NCI-H187 treated with DMSO at 0.1 percent for 48 hours (cell line): Measurements from ENCODE around the gene SERPINA9.

ENCODE experiments used
- DNase-seq: peaks from one replicate; lab custom pipeline; 2025; lab: John Stamatoyannopoulos, UW

SERPINA9 gene

GRCh38 chr14:94462219-94462551, 13.8 kb downstream of the SERPINA9 start:
- no peak for DNase-seq

GRCh38 chr14:94461526-94462218, 14.3 kb downstream of the SERPINA9 start:
- DNase-seq, result no peak

- no peak for DNase-seq
Observed at GRCh38 chr14:94460631-94461416, 15.2 kb downstream of the SERPINA9 start.

GRCh38 chr14:94458558-94459205, 17.3 kb downstream of the SERPINA9 start:
- DNase-seq, result no peak

- DNase-seq, result no peak
Observed at GRCh38 chr14:94458096-94458495, 17.9 kb downstream of the SERPINA9 start.

- DNase-seq, result no peak
Observed at GRCh38 chr14:94455928-94456327, 20.1 kb downstream of the SERPINA9 start.

- DNase-seq, result no peak
Observed at GRCh38 chr14:94451826-94452225, 24.2 kb downstream of the SERPINA9 start.

- DNase-seq, result no peak
Observed at GRCh38 chr14:94451091-94451771, 24.8 kb downstream of the SERPINA9 start.

- DNase-seq, result no peak
Observed at GRCh38 chr14:94450722-94451090, 25.3 kb downstream of the SERPINA9 start.

GRCh38 chr14:94449930-94450329, 26.1 kb downstream of the SERPINA9 start:
- DNase-seq, result no peak

- DNase-seq, result no peak
Observed at GRCh38 chr14:94448071-94448808, 27.8 kb downstream of the SERPINA9 start.

GRCh38 chr14:94447206-94447605, 28.8 kb downstream of the SERPINA9 start:
- no peak for DNase-seq

GRCh38 chr14:94446126-94446525, 29.9 kb downstream of the SERPINA9 start:
- DNase-seq, result no peak

- no peak for DNase-seq
Observed at GRCh38 chr14:94445003-94445402, 31.0 kb downstream of the SERPINA9 start.

- no peak for DNase-seq
Observed at GRCh38 chr14:94441531-94442205, 34.3 kb downstream of the SERPINA9 start.

GRCh38 chr14:94441130-94441529, 34.9 kb downstream of the SERPINA9 start:
- no peak for DNase-seq

- no peak for DNase-seq
Observed at GRCh38 chr14:94439453-94440057, 36.4 kb downstream of the SERPINA9 start.

- DNase-seq, result no peak
Observed at GRCh38 chr14:94428610-94429009, 47.4 kb downstream of the SERPINA9 start.

GRCh38 chr14:94427016-94427613, 48.9 kb downstream of the SERPINA9 start:
- no peak for DNase-seq

- DNase-seq, result no peak
Observed at GRCh38 chr14:94426526-94426925, 49.5 kb downstream of the SERPINA9 start.
